GM21786 (cell line): ENCODE results near the gene OPN3.

Experiments used
- ATAC-seq: cut with Tn5 transposase; IDR thresholded peaks from one replicate; pipeline ENCODE4 v1.9.1; 2021; ENCODE audit not compliant: unreplicated experiment

Gene OPN3

DNA sequence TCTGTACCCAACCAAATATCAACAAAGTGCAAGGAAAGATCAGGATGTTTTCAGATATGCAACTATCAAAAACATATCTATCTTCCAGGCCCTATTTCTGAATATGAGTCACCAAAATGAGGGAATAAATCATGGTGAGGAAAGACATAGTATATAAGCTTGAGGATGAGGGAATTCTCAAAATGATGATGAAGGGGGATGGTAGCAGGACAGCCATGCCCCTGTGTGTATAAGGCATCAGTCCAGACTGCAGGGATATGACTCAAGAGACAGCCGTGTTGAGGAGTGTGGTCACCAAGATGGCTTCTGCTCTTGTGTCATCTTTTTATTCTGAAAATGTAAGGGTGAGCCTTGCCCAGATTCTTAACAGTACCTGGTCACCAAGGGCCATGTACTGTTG is 7.5 kb upstream of the OPN3 start:
- ATAC-seq: no peak

DNA sequence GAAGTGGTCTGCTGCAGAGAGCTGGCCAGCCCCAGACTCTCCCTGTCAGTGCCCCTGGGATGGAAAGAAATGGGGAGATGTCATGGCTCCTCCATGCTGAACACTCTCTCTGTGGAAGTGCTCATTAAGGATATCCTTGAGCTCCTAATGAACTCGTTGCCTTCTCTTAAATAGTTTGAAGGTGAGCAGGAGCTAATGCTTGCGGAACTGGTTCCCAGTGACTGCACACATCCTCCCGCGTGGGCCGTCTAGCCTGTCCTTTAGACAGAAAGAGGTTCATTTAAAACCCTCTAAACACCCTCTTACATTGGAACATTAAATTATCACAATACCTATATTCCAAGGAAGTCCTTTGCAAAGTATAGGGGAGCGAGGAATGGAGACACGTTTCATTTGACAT is 6.0 kb upstream of the OPN3 start:
- ATAC-seq: no peak

DNA sequence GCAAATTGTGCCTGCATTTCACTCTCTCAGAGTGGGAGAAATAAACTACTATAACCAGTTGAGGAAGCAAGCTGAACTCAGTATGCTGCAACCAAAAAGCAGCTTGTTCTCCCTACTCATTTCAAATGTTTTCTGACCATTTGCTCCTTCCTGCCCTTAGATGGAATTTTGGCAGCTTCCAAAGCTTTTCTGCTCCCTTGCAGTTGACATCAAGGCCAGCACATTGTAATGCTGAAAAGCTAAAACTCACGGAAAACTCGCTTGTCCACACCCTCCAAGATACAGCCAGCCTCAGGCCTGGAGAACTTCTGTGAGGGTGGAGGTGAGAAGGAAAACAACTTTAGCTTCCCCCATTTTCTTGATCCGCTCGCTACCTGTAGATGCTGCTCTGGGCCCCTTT is 5.0 kb upstream of the OPN3 start:
- ATAC-seq: no peak

DNA sequence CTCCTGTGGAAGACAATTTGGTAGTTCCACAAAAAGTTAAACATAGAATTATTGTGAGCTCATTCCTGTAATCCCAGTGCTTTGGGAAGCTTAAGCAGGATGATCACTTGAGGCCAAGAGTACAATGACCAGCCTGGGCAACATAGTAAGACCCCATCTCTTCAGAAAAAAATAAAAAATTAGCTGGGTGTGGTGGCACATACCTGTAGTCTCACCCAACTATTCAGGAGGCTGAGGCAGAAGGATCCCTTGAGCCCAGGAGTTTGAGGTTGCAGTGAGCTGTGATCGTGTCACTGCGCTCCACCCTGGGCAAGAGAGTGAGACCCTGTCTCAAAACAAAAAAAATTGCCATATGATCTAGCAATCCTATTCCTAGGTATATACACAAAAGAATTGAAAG is 4.1 kb upstream of the OPN3 start:
- ATAC-seq: no peak

DNA sequence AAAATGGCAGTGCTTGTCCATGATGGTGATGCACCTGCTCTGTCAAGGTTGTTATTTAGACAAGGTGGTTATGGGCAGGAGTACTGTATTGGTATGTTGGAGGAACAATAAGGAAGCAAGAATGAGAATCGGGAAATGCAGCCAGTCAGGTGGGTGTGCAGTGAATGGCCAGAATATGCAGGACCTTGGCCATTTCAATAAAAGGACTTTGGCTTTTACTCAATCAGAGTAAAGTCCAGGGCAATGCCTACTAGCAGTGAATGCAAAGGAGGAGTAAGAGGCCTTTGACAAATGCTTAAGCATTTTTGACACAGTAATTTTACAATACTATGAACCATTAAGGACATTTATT is 2.4 kb upstream of the OPN3 start:
- no peak for ATAC-seq

DNA sequence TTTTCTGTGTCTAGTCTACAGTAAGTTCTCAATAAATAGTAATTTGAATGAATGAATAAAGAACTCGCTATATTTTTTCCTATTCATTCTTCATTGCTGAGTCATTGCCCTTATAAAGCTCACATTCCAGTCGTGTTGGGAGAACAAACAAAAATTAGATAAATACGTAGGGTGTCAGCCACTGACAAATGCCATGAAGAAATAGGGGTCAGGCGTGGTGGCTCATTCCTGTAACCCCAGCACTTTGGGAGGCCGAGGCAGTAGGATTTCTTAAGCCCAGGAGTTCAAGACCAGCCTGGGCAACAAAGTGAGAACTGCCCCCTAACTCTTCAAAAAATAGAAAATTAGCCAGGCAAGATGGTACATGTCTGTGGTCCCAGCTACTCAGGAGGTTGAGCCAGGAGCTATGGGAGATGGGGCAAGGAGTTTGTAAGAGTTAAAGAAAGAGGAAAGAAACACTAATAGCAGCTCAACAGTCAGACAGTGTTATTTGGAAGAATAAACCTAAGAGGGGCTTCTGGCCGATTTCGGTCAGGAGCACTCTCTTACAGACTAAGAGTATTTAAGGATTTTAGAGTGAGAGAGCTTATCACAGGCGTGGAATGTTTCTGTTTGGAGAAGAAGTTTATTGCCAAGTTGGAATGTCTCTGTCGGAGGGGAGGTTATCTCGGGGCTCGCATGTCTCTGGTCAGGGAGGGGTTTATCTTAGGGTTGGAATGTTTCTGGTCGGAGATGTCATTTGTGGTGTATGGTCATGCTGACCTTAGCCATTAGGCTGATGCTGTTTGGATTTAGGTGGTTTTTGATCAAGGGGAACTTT is 1.8 kb upstream of the OPN3 start:
- ATAC-seq: no peak

DNA sequence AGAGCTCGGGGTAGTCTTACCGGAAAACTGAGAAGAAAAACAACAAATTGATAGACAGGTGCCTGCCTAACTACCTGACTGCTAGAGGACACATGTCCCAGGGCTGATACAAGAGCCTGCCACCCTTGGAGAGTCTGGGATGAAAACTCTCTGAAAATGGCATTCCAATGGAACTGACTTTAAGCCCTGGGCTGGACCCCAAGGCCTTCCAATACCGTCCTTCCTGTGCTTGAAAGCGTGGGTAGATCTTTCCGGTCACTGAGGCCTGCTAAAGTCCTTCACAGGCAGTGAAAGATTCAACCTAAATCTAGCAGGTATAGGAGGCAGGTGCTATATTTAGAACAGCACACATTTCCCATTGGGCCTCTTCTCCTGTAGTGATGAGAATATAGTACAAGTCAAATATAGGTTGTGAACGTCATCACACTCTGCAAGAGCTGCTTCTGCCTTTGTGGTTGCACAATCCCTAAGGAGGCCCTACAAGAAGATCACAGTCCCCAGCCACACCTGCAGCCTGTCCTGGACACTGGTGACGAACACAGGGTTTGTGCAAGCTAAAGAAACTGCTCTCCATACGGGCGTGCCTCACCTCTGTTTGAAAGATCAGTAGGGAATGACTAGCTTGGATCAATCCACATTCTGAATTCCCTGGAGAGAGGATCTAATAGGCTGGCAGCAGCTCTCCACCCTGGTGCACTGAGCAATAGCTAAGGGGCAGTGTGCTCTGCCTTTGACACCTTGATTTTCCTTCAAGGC is 876 bp upstream of the OPN3 start:
- no peak for ATAC-seq

- ATAC-seq: peak; percentile 42
Observed at GRCh38 chr1:241639623-241640148, 483 bp downstream of the OPN3 start.

DNA sequence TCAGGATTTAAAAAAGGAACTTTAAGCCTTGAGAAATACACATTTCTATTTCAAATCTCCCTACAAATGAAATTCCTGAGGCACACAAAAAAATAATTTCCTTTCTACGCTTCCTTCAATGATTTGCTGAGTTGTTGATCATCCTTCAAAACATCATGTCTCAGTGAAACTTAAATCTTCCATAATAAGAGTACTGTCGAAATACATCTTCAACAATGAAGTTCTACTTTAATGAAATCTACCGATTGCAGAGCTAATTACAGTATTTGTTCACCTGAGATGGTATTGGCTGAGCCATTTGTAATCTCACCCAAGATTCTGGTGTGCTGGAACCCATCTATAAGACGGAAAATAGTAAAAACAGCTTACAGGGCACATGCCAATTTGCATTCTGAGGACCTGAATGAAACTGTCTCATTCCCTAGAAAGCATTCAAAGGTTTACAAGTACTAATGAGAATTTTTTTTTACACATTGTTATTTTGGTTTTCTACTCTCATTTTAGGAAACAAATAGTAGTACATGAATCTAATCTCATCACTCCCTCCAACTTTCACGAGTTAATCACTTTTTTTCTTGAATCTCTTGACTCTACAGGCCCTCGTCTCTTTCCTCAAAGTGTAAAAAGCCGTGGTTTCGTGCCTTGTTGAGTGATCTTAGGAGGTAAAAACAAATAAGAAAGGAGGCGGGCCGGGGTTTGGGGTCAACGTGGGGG is 1.1 kb downstream of the OPN3 start:
- peak; percentile 22 for ATAC-seq

DNA sequence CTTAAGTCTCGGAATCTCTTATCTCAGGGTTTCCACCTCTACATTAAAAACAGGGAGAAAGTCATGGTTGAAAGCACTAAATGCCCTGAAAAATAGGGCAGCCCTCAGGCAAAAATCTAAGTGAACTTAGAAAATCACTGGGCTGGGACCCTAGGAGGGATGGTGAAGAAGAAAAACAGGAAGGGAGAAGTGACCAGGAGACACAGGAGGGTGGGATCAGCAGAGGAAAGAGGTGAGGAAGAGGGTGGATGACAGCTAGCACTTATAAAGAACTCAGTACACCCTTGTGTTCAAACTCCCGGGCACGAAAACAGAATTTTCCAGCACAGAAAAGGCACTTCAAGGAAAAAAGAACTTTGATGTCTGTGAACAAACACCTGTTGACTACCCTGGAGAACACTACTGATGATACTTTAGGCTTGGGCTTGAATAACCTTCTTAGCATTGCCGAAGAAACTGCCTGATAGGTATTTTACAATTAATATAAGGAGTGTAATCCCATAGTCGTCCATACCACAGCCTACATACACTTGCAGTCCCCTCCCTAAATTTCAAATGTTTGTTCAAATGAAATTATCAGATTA is 2.0 kb downstream of the OPN3 start:
- no peak for ATAC-seq

GRCh38 chr1:241637604-241638003 is 2.6 kb downstream of the OPN3 start:
- no peak for ATAC-seq

- ATAC-seq: no peak
Observed at GRCh38 chr1:241637046-241637590, 3.1 kb downstream of the OPN3 start.

DNA sequence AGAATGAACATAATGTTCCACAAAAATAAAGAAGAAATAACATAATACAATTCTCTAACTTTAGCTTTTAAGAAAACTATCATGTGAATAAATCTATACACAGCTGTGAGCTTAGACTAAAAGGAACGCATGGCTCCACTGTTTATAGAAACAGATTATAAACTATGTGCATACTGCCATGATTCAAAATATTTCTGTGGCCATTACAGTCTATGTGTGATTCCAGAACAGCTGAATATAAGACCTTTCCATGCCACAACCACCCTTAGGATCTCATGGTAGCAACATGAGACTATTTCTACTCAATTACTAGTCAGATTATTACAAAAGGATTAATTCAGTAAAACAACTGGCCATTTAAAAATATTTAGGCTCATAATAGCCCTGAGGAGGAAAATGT is 3.9 kb downstream of the OPN3 start:
- ATAC-seq: no peak

DNA sequence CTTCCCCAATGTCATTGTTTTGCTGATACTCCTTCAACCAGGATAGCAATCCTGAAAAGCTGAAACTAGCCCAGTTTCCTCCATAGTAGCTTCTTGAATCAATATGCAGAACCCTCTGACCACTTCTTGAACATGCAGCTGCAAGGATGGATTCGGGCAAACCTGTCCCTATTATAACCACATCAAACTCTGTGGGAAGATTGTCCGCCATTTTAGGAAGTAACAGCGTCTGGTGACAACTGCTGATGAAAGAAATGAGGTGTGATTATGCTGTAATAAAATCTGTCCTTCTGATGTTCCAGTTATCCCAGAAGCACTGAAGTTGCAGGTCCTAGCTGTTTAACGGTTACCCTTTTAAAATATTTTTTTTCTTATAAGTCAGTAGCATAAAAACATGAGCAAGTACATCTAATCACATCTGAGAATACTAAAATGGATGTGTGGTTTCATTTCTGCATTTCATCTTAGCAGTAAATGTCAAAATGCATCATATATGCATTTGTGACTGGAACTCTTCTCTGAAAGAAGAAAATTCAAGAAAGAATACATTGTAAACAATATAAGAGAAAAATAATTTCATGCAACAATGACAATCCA is 4.5 kb downstream of the OPN3 start:
- no peak for ATAC-seq

- no peak for ATAC-seq
Observed at GRCh38 chr1:241632987-241633386, 7.2 kb downstream of the OPN3 start.

- no peak for ATAC-seq
Observed at GRCh38 chr1:241631674-241632073, 8.5 kb downstream of the OPN3 start.

GRCh38 chr1:241630899-241631298 is 9.3 kb downstream of the OPN3 start:
- no peak for ATAC-seq

DNA sequence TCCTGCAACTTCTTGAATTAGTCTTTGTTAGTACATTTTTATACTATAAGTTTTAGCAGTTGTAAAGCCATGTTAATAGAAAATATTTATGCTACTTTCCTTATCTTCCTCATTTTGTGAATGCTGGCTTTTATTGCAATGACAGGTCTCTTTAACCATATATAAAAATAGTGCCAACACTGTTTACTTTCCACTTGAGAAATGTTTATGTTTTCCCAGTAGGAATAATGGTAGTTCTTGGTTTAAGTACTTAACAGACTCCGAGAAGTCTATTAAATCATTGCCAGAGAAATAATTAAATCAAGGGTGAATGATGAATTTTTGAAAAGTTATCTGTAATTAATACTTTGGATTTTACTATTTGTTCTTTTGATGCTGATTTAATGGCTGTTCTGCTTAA is 9.7 kb downstream of the OPN3 start:
- ATAC-seq: no peak

DNA sequence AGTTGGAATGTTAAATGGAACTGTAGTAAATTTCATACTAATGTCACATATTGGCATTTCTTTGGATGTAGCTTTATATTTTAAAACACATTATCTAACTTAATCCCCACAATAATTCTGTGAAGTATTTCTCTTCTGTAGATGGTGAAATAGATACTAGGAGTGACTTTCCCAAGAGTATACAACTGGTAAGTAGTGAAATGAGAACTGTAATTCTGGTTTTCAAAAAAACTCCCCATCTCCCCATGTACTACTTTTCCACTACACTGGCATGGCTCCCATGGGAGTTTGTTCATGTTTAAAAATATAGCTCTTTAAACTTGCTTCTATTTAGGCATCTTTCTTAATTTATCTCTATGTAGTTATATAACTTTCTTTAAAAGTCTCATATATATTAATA is 10.2 kb downstream of the OPN3 start:
- no peak for ATAC-seq

- ATAC-seq: peak; percentile 85
Observed at GRCh38 chr1:241627453-241628259, 12.5 kb downstream of the OPN3 start.
